Activated T-cell treated with anti-CD3 and anti-CD28 coated beads for 4 hours (primary cell): Measurements from ENCODE around the gene LCN9.
"Not testable (repeated sequence)": the region's sequence is repeated elsewhere in the genome, so short reads cannot be mapped to it uniquely, and the experiment has no call there.

ENCODE experiments used
- DNase-seq: peaks from one replicate; pipeline ENCODE4 v3.0.0-alpha.2; 2020

LCN9 gene

DNA sequence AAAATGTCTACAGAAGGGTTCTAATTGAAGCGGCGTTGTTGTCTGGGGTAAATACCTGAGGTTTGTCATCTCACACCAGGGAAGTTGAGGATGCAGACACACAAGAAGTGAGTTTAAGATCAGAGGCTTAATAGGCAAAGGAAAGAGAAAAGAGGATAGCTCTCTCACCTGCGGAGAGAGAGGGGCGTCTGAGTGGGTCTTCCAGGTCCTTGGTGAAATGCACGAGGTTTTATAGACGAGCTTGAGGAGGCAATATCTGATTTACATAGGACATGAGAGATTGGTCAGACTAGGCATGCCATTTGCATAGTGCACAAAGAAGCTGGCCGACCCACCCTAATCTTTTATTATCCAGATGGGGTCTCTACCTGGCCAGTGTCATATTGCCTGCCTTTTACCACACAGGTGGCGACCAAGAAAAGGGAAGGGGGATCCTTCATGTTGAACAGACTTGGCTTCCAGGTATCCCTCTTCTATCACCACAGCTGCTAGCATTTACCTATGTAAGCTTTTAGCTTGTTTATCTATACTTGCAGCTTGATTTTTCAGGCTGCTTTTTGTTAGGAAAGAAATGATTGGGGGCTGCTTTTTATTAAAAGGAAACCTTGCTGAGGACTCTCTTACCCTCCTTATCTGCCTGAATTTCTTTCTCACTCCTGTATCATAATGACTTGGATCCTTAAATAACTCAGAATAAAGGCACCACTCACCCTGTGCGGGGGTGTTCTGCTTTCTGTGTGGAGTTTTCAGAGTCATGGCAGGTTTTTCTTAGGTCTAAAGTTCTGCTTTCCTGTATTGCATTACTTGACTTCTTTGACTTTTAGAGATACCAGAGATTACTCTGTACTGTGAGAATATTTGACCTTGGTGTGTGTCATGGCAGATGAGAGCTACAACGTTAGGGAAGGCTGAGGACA lies 14.4 kb upstream of the LCN9 start:
- no peak for DNase-seq

DNA sequence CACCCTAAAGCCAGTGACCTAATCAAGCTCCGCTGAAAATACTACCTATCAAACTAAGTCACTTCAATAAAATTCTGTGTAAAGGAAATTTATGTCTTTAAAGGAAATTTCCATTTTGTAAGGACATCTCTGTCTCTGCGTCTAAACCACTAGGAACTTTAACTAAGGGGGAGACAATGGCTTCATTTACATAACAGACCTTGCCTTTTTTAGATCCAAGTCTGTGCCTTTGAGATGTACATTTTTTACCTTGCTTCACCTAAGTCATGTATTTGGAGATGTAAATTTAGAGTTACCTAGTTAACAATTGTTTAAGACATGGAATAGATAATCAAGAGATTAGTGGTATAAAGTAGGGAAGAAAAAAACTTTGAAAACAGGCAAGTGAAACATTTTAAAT lies 13.6 kb upstream of the LCN9 start:
- DNase-seq, result no peak

DNA sequence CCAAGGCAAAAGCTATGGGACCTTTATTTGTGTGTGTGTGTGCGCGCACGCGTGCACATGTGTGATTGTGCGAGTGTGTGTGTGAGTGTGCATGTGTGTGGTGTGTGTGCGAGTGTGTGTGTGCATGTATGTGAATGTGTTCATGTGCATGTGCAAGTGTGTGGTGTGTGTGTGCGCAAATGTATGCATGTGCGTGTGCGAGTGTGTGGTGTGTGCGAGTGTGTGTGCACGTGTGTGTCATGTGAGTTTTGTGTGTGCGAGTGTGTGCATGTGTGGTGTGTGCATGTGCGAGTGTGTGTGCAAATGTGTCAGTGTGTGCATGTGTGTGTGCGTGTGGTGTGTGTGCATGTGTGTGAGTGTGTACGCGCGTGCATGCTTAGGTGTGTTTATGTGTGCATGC lies 12.7 kb upstream of the LCN9 start:
- DNase-seq, result no peak

DNA sequence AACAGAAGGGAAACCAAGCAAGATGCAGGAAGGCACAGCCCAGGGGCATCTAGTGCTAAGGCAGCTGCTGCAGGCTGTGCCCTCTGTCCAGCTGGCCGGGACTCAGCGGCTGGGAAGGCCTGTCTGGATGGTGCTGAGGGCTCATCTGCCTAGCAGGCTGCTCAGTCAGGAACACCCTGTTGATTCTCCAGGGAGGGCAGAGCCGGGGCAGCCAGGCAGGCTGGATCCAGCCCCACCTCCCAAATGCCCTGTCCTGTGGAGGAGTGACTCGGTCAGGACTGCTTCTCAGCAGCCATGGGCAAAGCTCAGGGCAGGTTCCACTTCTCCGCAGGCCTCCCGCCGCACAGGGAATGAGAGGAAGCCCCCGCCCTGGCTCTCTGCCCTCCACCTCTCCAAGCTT lies 7.8 kb upstream of the LCN9 start:
- DNase-seq, result no peak

DNA sequence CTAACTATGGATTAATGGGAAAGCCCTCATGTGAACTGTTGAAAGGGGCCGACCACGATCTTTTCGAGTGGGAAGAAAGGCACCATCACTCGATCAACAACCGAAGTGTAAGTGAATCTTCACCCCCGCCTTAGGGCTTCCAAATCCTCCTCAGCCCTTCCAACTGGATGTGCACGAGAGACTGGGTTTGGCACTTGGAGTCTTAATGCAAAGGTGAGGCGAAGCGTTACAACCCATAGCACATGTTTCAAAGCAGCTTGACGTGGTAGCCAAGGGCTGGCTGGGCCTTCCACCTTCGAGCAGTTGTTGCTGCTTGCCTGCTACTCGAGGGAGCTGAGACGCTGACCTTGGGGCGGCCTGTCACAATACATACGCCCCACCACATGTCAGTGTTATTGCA lies 5.7 kb upstream of the LCN9 start:
- no peak for DNase-seq

DNA sequence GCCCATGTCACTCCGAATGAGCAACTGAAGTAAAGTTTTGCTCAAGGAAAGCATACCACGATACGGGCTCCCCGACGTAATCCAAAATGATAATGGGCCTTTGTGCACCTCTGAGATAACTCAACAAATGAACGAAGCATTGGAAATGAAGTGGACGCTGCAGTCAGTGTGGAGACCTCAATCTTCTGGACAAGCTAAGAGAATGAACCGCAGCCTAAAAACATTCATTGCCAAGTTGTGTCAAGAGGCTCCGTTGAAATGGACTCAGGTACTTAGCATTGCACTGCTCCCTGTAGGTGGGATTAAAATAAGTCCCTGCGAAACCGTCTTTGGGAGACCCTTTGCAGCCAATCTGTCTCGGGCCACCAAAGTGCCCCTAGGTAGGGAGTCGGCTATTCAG lies 3.9 kb upstream of the LCN9 start:
- DNase-seq, result no peak

DNA sequence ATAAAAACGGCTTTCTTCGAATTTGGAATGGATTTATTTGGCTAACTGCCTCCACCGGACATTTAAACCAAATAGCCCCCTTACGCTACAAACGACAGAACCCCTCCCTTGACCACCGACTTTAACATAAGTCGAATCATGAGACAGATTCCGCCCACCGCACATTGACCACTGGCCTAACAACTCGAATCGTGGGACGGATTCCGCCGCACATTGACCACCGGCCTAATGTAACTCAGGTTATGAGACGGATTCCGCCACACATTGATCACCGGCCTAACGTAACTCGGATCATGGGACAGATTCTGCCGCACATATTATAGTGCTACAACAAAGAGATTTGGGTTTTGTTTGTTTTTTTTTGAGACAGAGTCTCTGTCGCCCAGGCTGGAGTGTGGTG lies 2.7 kb upstream of the LCN9 start:
- no peak for DNase-seq

DNA sequence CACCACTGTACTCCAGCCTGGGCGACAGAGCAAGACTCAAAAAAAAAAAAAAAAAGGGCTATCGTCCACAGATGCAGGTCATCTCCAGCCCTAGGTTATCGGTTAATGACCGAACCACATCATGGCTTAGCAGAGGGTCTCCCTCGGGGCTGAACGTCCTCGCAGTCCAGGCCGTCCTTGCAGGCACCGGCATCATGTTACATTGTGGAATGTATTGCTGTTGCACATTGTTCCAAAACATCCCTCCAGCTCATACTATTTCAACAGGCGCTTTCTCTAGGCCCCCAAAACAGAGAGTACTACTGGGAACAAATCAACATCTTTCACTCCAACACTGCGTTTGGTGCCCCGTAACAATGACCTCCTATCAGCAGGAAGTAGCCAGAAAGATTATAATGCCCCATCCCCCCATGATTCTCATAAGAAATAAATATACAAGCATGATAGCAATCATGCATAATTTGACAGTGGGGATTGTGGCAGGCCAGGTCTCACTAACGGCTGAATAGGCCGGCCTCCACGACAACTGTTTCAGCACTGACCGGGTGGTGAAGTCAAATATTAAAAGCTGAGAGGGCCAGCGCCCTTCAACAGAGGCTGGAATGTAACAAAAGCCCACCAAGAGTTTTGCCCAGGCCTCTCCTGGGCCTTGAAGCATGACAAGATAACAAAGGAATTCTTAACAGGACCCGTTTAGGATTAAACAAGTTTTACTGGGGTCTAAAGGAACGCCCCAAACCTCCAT lies 1.1 kb upstream of the LCN9 start:
- no peak for DNase-seq

DNA sequence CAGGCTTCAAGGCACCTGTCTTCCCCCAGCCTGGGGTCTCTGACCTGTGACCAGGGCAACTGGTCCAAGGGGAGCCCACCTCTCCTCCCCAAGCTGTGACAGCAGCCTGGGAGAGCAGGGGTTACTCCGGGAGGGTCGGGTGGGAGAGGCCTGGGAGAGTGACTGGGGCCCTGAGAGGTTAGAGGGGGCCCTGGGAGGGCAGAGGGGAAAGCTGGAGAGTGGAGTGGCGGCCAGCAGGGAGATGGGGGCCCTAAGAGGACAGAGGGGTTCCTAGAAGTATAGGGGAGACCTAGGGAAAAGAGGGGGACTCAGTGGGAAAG lies 302 bp downstream of the LCN9 start:
- DNase-seq, result no peak

DNA sequence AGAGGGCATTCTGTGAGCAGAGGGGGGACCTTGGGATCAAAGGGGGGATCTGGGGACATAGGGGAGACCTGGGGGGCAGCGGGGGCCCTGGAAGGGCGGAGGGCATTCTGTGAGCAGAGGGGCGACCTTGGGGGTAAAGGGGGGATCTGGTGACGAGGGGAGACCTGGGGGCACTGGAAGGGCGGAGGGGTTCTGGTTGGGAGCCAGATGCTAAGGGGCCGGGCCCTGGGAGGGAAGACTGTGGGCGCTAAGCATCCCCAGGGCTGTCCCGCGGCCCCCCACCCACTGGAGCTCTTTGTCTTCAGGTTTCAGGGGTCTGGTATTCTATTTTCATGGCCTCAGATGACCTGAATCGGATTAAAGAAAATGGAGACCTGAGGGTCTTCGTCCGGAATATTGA lies 748 bp downstream of the LCN9 start:
- DNase-seq, result no peak

DNA sequence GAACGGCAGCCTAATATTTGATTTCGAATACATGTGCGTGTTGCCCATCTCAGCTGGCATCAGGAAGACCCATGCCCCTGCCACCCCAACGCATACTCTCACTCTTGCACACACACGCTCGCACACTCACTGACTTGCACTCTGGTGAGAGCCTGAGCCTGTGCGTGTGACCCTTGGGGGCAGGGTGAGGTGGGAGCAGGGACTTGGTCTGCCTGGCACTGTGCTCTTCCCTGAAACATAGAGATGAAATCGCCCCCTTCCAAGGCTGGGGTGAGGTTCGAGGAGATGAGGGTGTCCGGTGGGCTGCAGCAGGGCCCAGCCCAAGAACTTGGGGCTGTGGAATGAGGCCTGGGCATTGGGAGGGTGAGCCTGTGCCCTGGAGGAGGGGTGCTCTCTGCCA lies 1.2 kb downstream of the LCN9 start:
- no peak for DNase-seq

DNA sequence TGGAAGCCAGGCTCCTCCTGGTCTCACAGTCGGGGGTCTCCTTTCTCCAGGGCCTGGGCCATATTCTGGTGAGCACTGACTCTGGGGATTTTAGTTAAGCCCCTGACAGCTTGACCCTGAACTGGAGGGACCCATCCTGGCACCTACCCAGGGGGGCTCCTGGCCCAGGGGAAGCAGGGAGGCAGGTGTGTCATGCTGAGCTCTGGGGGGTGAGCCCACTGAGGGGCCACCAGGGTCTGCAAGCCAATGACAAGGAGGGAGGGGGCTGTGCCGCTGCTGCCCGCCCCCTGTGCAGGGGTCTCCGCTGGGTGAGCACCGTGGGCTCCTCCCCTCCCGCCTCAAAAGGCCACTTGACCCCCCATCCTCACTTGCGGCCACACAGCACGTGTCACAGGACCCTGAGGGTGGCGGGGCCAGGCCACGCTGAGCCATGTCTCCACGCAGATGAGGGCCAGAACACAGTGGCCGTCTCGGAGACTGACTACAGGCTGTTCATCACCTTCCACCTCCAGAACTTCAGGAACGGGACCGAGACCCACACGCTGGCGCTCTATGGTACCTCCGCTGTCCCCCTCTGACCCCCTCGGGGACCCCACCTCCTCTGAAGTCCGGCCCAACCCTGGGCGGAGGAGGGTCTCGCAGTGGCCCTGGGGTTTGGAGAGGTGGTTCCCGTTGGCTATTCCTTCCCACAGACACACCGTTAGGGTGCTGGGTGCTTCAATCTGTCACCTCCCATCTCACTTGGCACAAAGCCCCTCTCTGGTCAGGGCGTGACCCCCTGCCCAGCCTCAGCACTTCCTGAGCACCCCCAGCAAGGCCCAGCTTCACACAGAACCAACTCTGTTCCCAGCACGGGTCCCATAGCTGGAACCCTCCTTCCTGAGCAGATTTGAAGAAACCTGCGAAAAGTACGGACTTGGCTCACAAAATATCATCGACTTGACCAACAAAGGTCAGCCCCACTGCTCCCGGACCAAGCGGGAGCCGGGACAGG lies 2.0 kb downstream of the LCN9 start:
- DNase-seq, result no peak

DNA sequence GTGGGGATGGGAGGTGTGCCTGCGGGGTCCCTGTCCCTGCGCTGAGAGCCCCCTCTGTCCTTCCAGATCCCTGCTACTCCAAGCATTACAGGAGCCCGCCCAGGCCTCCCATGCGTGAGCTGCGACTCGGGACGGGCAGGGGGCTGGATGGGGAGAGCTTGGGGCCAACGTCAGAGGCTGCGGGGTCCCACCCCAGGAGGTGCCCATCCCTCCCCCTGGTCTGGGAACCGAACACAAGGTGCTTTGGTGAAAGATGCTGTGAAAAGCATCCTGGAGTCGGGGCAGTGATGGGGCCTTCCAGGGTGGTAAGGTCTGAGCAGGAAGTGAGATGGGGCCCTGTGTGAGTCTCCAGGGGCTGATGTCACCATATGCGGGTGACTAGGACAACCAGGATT lies 2.7 kb downstream of the LCN9 start:
- no peak for DNase-seq

DNA sequence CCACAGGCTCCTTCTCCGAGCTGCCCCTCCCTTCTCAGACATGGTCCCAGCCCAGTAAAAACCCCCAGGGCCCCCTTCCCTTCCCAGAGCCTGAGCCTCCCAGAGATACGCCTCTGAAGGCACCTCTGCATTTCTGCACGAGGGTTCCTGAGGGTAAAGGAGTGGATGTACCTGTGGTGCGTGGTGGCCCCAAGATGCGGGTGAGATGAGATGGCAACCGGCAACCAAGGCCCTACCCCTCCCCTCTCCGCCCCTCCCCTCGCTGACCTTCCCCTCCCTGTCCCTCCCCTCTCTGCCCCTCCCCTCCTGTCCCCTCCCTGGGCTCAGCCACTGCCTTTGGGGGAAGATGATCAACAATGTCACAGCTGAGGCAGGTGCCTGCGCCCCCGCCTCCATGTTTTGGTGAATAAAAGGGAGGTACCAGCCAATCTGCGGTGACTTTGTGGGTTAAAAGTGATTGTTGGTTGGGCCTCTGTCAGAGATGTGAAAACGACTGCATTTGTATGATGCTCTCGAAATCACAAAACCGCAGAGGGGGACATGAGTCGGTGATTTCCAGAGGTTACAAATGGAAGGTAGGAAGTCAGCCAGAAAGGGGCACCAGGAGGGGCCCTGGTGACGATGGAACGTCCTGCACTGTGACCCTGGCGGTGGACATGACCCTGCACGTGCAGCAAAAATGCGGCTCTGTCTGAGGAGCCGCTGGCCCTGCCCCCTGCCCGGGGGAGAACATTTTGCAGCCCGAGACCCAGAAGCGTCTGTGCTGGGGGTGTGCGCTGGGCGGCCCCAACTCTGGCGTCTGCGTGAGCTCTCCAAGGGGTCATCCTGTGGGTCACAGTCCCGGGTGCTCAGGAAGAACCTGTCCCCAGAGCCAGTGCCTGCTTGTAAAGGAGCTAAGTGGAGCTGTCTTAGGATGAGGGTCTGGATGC lies 3.7 kb downstream of the LCN9 start:
- DNase-seq, result no peak

DNA sequence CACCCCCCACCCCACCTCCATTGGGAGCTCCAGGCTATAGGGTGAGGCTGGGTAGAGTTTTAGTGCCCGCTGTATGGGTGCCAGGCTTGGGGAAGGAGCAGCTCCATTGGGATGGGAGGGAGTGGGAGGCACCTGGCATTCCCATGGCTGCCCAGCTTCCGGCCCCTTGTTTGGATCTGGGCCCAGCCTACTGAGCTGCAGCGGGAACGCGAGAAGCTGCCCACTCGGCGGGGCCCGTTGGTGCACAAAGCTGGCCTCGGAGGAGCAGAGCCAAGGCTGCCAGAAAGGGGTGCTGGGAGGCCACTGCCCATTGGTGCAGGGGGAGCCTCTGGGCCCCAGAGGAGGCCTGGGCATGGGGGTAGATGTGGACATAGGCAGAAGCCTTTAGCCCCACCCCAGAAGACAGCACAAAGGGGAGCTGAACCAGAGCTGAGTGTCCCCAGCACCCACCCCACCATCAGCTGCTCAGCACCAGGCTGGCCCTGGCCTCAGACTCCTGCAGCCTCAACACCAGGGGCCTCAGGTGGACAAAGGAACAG lies 4.4 kb downstream of the LCN9 start:
- DNase-seq, result no peak

DNA sequence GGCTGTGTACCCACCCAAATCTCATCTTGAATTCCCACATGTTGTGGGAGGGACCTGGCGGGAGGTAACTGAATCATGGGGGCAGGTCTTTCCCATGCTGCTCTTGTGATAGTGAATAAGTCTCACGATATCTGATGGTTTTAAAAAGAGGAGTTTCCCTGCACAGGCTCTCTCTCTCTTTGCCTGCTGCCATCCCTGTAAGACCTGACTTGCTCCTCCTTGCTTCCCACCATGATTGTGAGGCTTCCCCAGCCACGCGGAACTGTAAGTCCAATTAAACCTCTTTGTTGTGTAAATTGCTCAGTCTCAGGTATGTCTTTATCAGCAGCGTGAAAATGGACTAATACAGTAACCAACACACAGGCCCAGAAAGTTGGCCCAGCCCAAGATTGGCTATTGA lies 5.9 kb downstream of the LCN9 start:
- DNase-seq, result not testable (repeated sequence)

DNA sequence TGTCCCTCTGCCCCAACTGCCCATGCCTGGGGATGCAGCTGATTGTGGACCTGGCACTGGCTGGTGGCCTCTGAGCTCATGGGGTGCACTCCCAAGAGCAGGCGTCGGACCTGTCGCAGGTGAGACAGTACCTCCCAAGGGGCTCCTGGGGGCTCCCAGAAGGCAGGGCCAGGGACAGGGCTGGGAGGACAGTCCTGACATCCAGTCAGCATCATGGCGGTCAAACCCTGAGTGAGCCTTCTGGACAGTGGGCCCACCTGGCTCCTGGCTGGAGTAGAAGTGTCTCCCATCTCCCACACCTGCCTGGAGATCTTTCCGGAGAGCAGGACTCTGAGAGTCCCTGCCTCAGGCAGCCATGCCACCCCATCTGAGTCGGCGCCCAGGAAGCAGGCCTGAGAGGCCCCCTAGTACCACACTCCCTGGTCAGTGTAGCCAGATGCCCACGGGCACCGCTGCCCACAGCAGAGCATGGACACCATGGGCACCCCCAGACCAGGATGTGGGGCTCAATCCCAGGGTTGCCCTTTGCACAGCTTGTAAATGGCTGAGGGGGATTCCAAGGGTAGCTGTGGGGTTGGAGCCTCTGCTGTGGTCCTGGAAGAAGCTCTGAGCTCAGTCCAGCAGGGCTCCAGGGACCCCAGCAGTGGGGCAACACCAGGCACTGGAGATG lies 6.6 kb downstream of the LCN9 start:
- DNase-seq, result no peak

DNA sequence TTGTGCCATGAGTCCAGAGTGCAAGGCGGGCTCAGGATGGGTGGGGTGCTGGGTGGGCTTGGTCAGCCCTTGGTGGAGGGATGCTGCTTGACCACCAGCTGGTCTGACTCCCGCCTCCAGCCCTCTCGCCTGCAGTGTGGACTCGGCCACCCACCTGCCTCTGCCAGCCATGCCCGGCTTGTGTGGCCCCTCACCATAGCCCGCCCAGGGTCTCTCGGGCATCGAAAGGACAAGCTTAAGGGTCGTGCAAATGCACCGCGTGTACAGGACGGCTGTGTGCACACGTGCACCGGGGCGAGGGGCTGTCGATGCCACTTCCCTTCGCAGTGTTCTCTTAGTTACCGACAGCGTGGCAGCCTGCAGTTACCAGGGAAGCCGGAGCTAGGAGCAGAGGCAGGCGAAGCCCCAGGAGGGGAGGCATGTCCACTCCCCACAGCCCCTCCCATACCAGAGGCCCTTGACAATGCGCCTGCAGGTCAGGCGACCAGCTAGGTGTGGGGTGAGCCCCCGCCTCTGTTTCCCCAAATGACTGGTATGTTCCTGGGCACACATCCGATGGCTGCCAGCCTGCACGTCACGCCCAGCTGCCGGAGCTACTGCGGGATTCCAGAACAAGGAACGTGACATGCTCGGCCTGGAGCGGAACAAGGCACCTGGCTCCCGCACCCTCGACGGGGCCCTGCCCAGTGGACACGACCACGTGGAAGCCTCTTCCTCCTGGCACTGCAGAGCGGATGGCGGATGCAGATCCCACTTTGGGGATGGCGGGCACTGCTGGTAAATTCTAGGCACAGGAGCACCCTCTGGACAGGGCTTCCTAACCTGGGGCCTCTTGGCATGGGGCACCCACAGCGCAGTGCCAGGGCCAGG lies 7.8 kb downstream of the LCN9 start:
- DNase-seq, result no peak

DNA sequence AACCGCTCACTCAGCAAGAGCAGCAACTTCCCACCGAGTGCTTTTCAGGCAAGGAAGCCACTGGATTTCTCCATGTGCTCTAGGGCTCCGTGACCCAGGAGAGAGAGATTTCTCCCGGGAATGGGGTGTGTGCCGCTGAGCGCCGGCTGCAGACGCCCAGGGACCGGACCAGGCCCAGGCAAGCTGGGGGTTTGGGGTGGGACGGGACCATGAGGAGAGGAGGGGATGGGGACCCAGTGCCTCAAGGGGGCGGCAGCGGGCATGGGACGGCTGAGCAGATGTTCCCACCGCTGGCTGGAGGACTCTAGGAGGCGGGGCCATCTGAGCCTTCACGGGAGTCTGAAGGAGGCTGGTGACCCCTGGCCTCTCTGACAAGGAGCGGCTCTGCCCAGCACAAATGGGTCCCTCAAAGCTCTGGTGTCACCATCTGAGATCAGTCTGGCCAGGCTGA lies 8.5 kb downstream of the LCN9 start:
- no peak for DNase-seq

DNA sequence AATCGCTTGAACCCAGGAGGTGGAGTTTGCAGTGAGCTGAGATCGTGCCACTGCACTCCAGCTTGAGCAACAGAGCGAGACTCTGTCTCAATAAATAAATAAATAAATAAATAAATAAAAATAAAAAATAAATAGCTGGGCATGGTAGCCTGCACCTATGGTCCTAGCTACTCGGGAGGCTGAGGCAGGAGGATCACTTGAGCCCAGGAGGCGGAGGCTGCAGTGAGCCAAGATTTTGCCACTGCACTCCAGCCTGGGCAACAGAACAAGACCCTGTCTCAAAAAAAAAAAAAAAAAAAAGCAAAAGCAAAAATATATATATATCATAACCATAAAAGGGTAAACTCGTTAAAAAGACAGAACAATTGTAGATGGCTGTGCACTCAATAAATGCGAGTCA lies 9.7 kb downstream of the LCN9 start:
- DNase-seq, result not testable (repeated sequence)
